Measurements from ENCODE around the gene DHRSX.

GRCh38 chrX:2242980-2243379 is 257.8 kb downstream of the DHRSX start:
- TF ChIP-seq CTCF (IDR thresholded peaks at IDR 0.05) (no peak), POLR2A (IDR thresholded peaks at IDR 0.05) (no peak)

All from adrenal gland (tissue), 5 donors.